Gastroesophageal sphincter (tissue), 3 donors: Measurements from ENCODE around the gene NRP2.

ENCODE experiments used
- CTCF ChIP-seq, 4 experiments: fragments of 200-600 bp in 2 of 4; fragments of 450-650 bp in 2 of 4; sonication (generic) in 1 of 4; IDR thresholded peaks; one replicate each; pipeline ENCODE4 v1.5.1; 2017 to 2019; ENCODE audit warnings: antibody characterized with exemption in 4 of 4, mild to moderate bottlenecking in 2 of 4, moderate library complexity in 2 of 4
- POLR2AphosphoS5 ChIP-seq: sonication (generic); formaldehyde crosslinking; IDR thresholded peaks from one replicate; pipeline ENCODE4 v1.6.1; 2017; ENCODE audit warnings: antibody characterized with exemption

GRCh38 chr2:205656461-205656860 lies 25.8 kb upstream of the NRP2 start:
- no peak for TF ChIP-seq CTCF (IDR thresholded peaks at IDR 0.05)
- no peak for TF ChIP-seq POLR2AphosphoS5
